GM21723 (cell line): ENCODE data around the gene SNRK.

ENCODE experiments used
- ATAC-seq: cut with Tn5 transposase; IDR thresholded peaks from one replicate; pipeline ENCODE4 v1.9.1; 2021; ENCODE audit warnings: mild to moderate bottlenecking, moderate library complexity; ENCODE audit not compliant: unreplicated experiment

The SNRK gene

DNA sequence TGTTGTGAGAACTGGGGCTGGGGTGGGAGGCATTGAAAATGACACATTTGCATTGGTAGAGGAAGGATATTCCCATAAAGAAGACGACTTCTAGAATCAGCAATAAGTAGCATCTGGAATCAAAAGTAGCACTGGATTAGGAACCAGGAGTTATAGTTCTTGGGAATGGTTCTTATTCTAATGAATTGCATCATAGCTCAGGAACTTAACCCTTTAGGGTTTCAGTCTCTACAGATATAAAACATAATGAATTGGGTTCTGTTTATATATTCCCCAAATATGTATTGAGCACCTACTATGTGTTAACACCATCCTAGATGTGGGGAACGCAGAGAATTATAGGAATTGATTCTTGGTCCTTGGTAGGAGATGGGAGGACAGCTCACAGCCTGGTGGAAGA lies 16.3 kb upstream of the SNRK start:
- ATAC-seq: no peak

DNA sequence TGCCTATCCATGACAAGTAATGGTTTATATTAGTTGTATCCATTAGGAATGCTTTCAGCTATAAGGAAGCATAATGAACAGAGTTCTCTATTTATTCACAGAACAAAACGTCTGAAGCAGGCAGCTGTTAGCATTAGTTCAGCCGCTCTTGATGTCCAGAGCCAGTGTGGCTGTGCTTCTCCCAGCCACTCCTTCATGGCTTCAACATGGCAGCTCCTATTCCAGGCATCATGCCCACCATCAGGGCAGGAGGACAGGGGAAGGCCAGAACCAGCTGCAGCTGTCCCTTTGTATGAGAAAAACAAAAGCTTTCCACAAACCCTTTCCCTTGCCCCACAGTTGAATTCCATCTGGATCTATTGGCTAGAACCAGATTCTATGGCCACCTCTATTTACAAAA lies 12.9 kb upstream of the SNRK start:
- no peak for ATAC-seq

DNA sequence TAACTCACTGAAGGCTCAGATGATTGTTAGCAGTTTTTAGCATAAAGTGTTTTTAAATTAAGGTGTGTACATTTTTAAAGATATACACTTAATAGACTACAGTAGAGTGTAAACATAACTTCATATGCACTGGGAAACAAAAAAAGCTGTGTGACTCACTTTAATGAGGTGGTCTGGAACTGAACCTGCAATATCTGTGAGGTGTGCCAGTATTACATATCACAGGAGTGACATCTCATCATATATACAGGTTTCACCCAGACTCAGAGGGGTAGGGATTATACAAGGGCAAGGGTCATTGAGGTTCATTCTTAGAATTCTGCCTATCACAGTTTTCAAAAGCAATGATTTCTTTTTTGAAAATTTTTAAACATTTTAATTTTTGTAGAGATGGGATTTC lies 7.3 kb upstream of the SNRK start:
- ATAC-seq: no peak

DNA sequence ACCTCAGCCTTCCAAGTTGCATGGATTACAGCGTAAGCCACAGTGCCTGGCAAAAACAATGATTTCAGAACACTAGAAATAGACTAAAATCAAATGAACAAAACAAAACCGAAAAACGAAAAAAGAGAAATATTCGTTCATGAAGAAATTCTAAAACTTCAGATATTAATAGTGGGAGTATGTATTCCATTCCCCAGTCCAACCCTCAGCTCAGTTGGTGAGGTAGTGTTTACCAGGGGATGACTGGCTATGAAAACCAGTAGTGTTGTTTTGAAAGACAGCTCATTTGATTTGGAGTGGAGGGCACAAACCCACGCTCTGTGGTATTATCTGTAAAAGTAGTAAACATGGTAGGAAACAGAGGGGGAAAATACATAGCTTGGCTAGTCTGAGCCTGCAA lies 6.8 kb upstream of the SNRK start:
- ATAC-seq: no peak

DNA sequence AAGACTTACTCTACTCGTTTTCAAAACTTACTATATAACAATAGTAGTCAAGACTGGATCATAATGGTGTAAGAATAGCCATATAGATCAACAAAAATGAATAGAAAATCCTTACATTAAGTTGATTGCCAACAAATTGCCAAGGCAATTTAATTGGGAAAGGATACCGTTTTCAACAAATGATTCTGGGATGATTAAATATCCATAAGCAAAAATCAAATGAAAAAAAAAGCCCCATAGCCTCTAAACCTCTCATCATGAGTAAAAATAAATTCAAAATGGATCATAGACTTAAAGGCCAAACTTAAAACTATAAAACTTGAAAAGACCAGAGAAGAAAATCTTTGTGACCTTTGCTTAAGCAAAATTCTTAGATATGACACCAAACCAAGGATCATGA lies 5.3 kb upstream of the SNRK start:
- no peak for ATAC-seq

DNA sequence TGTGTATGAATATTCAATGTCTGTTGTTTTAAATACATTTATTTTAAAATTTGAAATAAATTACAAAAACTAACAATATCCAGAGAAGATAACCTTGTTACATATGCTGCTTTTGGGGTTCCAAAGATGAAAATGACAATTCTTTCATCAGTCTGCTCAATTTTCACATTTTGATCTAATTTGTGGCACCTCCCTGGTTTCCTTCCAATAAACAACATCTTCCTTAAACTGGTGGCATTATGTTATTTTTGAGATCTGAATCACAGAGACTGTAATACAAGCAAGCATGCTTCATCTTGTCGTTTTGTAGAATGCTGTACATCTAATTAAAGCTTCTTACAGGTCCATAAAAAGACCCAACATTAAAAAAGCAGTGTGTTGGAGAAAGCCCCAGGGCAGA lies 2.2 kb upstream of the SNRK start:
- ATAC-seq: no peak

DNA sequence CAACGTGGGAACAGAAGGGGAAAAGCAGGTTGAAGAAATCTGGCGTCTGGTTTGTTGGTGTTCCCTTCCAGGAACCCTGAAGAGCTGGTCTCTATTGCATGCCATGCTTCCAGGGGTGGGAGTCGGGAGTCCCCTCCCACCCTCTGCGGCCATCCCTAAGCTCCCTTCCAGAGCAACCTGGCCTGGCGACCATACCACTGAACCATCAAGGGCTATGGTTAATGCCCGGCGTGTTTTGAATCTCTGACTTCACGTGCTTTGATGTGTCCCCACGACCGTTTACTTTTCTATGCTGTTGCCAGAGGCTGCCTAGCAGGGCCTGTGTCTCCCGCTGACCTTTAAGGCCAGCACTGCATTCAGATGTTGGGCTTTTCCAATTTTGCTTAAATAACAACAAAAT lies 696 bp upstream of the SNRK start:
- ATAC-seq: no peak

DNA sequence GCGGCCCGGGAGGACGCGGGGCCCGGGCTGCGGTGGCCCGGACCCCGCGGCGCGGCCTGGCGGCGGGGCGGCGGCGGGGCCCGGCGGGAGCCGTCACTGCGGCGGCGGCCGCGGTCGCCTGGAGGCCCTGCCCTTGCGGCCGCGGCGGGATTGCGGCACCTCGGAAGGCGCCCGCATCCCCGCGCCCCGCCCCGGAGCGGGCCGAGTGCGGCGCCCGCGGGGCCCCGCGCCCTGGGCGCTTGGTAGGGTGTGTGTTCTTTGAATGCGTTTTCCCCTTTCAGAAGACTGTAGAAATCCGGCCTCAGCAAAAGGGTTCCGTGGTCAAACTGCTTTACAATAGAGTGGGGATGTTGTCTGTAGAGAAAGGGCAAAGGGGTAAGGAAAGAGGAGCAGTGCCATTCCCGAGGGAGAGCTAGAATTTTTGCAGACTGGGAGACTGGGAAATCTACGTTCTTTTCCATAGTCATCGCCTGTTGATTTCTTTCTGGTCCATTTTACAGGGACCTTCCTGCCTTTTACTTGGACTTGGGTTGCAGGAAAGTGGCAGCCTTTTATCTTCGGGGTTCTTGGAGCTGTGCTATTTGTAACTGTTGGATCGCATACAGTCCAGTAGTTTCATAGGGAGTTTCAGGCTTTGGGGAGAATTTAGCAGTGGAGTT lies 630 bp downstream of the SNRK start:
- peak; percentile 37 for ATAC-seq

DNA sequence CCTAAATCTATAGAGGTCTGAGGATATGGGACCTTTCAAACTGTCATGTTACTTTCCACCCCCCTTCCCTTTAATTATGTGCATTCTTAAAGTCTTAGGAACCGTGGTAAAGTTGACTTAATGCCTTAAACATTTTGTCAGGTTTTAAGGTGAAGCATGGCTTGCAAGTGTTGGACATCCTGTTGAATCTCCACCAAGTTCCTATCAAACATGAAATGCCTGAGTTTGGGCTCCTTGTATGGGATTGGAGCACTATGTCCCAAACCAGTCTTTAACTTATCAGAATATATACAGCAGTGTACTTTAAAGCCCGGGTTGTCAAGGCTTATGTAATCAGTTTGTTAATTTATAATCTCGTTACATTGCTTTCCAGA lies 1.1 kb downstream of the SNRK start:
- ATAC-seq: no peak

DNA sequence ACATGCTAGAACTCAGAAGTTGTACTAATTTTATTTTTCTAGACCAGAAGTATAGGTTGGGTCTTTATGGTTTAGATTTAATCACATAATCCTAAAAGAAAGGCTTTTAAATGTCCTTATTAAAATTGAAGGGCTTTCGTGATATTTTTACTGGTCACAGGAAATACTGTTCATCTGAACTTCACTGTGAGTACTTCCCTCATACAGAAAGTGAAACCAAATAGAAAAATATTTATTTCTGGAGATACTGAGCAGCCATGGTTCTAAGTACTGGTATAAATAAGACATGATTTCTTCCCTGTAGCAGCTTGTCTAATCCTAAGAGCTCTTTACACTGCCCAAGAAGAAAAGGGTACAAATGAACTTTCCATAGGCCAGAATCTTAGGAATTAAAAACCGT lies 2.0 kb downstream of the SNRK start:
- ATAC-seq: peak; percentile 44

DNA sequence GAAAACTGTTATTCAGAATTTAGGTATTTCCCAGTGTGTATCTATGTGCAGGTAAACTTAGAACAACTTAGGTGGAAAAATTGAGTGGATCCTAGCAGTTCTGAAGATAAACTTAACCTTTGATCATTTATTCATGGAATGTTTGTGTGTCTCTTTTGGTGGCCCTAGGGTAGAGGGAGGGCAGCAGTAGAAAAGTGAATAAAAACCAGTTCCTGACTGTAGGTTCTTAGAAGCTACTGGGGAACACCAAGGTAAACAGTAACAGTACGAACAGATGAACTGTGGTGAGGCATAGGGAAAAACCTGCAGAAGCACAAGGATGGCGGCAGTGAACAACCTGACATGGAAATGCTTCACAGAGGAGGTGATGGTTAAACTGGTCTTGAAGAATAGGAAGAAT lies 2.5 kb downstream of the SNRK start:
- ATAC-seq: no peak

DNA sequence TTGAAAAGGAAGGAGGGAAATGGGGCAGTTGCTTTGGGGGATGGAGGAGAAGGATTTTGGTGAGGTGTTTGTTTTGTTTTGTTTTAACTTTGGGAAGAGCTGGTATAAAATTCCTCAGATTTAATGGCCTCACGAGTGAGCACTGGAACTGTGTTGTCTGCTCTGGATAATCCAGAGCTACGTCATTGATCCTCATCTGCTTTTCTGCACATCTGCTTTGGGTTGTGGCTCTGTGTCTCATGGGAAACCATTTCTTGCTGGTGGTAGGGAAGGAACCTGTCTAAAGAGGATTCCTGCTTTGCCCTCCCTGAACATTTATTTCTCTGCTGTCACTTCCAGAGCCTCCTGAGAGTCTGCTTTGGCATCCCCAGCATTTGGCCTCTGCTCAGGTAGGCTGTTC lies 3.1 kb downstream of the SNRK start:
- no peak for ATAC-seq

DNA sequence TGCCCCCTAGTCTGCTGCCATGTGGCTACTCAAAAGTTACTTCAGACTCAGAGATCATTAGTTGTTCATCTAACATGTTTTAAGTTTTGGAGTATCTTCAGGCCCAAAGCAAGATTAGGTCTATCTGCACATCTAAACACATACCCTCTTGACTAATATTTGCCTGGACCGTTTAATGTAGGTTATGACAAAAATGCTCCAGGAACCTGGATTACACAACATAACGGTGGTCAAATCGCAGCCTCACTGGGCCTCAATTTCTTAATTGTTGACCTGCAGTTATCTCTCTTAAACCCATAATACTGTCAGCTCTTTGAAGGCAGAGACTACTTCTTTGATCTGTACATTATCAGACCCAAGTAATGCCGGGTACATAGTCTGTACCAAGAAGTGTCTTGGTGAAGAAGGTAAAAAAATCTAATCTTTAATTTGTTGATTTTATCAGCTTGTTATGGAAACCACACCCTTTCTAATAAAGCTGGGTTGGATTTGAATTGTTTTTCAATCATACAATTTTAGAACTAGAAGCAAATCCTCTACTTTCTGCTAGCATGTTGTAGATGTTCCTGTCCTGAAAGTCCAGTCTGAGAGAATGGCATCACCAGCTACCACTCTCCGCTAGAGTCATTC lies 3.6 kb downstream of the SNRK start:
- no peak for ATAC-seq

DNA sequence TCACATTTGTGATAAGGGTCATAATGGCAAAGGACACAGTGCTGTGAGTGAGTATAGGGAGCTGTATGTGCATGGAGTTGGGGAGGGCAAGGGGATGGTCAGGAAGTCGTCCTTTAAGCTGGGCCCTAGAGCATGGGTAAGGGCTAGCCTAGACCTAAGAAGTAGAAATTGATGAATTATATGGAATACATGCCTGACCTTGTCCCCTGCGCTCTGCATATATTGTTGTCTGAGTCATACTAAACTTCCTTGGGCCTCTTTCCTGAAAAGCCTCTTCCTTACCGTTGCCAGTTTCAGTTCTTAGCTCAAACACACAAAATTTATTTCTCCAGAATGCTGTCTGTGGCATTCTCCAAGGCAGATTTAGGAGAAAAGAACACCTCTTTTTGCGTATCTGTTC lies 4.6 kb downstream of the SNRK start:
- no peak for ATAC-seq

DNA sequence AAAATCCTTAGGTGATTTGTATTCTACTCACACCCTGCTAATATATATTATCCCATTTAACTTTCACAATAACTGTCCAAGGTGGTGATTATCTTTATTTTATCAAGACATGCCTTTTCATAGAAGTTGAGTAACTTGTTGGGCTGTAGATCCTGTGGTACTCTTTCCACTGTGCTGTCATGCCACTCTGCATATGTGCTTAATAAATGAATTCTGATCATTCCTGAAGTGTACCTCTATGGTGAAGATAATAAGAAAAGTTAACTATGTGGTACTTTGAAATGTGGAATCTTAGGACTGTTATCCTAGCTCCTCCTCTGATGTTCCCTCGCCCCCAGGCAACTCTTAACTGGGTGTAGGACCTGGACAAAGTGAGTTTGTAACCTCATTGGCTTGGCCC lies 5.2 kb downstream of the SNRK start:
- no peak for ATAC-seq

DNA sequence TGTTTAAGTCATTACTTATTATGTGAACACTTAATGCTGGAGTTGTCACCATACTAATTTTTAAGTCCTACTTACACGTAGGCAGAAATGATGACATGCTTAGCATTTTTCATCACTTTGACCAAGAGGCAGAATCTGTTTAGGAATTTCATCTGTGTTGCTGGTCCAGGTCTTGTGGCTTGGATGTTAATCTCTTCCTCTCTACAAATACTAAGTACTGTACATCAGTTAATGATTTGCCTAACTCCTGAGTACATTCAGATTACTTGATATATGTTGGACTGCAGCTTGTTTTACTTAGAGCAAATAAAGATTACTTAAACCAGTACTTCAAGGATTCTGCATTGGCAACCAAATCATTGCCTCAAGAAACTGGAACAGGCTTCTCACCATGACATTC lies 8.6 kb downstream of the SNRK start:
- ATAC-seq: no peak

DNA sequence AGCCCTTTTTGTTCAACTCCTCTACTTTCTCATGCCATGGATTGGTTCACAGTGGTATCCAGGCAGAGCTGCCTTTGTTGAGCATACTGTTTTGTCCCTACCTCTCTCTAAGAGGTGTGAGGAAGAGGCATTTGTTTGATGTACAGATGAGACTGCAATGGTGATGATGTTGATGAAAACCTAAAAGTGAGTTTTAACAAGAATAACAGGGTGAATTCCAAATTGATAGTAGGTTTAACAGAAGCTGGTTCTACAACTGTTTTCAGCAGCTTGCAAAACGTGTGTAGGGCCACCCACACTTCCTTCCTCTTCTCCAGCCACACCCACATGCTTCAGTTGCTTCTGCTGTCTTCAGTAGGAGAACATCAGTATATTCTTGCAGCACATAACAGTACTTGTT lies 10.2 kb downstream of the SNRK start:
- ATAC-seq: peak; percentile 91

DNA sequence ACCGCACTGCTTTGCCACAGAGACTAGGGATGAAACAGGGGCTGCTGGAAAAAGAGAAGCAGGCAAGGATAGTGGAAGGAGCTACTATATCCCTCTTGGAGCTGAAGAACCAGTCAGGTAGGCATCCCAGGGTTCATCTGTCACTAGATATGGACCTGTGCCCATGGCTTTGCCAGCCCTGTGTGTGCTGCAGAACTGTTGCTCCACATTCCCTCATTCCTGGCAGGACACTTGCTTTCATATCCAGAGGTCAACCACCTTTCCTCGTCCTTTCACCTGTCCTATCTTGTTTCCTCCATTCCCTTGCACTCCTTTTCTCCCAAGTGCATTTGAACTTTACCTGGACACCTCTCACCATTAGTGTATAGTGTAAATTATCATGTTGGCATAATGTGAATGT lies 12.0 kb downstream of the SNRK start:
- no peak for ATAC-seq

DNA sequence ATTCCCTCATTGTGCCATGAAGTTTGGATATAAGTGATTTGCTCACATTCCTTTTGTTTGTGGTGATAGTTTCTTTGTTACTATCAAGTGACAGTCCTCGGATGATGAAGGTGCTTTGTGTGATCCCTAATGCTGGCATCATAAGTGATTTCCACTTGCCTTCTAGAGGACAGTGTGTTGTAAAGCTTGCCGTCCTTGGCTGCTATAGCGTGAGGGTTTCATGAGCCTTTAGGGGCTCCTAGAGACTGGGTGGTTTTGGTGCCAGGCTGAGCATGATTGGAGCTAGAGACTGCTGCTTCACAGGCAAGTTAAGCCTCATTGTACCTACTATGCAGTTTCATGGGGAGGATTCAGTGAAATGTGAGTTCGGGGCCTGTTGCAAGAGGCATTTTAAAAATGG lies 12.4 kb downstream of the SNRK start:
- ATAC-seq: no peak

DNA sequence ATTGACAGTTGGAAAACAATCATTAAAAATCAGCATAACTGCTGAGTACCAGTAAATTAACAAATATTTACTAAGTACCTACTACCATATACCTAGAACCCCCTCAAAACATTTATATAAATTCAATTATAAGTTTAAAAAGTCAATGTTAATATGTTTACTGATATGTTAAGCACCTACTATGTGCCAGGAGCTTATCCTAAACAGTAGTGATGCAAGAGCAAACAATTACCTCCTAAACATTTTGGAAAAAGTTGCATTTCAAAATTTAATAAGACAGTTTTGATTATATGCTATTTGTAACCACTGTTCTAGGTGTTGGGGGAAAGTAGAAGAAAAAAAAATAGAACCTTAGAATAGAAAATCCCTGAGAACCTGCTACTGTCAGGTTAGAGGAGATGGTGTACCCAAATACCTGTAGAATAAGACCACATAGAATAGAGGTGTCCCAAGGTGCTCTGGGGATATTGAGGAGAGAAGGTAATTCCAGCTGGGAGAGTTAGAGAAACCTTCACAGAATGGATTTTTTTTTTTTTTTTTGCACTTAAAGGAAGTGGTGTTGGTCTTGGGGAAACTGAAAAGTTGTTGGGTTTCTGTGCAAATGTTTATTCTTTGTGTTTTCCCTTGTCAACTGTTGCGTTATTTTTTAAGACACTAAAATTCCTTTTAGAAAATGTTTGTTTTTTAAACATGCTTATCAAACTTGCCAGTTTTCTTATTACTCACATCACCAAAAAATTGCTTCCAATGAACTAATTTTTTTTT lies 16.0 kb downstream of the SNRK start:
- no peak for ATAC-seq

DNA sequence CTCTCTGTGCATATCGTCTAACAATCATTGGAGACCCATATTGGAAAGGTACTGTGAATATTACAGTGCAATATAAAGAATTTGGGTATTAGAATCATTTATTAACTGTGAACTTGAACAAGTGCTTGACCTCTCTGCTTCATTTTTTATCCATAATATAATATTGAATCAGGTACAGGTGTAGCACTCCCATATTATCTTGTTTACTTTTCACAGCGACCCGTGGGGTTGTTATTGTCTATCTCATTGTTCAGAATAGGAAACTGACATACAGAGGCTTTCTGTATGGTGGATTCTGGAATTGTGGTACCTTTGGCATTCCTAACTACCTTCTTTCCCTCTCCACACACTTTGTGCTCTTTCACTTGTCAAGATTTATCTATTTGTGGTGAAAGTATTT lies 17.8 kb downstream of the SNRK start:
- no peak for ATAC-seq

DNA sequence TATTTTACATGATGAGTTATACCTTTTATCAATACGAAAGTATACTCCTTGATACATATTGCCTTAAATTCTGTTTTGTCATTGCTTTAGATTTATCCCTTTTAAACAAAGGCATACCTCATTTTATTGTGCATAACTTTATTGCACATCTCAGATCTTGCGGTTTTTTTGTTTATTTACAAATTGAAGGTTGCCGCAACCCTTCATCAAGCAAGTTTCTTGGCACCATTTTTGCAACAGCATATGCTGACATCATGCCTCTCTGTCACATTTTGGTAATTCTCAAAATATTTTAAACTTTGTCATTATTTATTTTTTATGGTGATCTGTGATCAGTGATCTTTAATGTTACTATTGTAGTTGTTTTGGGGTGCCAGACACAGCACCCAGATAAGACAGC lies 20.9 kb downstream of the SNRK start:
- ATAC-seq: no peak

DNA sequence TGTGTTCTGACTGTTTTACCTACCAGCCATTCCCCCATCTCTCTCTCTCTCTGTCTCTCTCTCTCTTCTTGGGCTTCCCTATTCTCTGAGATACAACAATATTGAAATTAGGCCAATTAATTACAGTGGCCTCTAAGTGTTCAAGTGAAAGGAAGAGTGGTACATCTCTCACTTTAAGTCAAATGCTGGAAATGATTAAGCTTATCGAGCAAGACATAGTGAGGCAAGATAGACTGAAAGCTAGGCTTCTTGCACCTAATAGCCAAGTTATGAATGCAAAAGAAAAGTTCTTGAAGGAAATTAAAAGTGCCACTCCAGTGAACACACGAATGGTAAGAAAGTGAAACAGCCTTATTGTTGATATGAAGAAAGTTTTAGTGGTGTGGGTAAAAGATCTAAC lies 21.3 kb downstream of the SNRK start:
- ATAC-seq: no peak
